AG08396 (cell line): ENCODE measurements around the gene PGP.
A peak's percentile ranks its signal among the peaks of the same experiment; 100 is the strongest.
"Not testable (repeated sequence)": the region's sequence is repeated elsewhere in the genome, so short reads cannot be mapped to it uniquely, and the experiment has no call there.

Experiments
- DNase-seq: peaks from one replicate; pipeline ENCODE4 v3.0.0; 2012; ENCODE audit warnings: low spot score, mixed read lengths

The PGP gene

DNA sequence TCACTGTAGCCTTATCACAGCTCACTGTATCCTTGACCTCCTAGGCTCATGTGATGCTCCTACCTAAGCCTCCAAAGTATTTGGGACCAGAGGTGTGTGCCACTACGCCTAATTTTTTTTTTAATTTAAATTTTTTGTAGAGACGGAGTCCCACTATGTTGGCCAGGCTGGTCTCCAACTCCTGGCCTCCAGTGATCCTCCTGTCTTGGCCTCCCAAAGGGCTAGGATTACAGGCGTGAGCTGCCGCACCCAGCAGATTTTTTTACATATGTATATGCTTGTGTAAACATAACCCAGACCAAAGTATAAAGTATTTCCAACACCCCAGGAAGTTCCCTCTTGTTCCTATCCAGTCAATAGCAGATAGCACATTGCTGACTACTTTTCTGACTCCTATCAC is 1.7 kb upstream of the PGP start:
- no peak for DNase-seq

DNA sequence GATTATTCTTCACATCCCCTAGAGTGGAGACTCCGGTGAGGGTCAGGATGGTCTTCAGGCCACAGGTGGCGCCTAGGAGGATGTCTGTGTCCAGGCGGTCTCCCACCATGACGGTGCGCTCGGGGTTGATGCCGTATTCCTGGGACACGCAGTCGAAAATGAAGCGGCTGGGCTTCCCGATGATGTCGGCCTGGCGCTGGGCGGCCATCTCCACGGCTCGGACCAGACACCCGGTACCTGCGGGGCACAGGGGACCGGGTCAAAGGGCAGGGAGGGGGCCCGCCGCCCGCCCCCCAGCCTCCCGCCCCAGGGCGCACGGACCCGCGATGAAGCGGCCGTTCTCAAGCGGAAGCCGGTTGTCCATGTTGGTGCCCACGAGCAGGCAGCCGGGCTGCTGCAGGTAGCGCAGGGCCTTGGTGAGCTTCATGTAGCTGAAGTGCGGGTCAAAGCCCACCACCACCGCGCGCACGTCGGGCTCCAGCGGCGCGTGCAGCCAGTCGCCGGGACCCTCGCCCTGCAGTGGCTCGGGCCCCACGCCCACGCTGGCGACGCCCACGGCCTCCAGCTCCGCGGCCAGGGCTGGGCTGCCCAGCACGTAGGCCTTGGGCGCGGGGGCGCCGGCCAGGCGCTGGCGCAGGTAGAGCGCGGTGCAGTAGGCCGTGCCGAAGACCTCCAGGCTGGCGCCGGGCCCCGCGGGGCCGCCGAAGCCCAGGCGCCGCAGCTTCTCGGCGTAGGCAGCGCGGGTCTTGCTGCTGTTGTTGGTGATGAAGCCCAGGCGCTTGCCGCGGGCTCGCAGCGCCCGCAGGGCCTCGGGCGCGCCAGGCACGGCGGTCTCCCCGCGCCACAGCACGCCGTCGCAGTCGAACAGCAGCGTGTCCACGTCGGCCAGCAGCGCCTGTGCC is 572 bp downstream of the PGP start:
- no peak for DNase-seq

DNA sequence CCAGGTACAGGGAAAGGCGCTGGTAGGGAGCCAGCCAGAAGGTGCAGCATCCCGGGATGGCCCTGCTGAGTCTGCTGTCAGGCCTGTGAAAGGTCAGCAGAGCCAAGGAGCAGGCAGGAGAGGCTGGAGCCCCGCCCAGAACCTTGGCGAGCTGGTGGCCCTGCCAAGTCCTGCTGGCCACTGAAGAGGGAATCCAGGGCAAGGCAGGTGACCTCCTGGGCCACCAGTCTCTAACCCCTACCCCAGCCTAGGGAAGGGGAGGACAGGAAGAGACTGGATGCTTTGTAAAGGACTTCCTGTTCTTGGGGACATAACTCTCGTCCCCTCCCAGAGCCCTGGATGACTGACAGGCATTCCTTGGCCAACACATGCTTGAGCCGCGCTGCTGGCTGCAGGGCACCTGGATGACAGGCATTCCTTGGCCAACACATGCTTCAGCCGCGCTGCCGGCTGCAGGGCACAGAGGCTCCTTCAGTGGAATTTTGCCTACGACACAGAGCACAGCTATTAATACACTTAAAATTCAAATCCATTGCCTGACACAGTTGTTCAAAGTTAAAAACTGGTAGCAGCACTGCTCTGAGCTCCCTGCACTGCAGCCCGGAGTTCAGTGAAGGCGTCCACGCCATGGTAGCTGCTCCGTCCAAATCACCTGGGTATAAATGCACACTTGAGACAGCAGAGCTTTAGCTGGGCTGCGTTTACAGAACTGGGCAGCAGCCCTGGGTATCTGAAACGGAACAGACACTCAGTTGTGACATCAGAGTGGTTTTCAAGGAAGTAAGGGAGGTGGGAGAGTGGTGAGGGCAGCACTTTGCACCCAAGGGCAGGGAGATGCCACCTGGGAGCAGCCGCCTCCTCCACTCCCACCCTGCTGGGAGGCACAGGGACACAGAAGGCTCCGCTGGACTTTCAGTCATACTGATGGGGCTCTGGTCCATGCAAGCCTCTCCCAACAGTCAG is 2.0 kb downstream of the PGP start:
- no peak for DNase-seq

DNA sequence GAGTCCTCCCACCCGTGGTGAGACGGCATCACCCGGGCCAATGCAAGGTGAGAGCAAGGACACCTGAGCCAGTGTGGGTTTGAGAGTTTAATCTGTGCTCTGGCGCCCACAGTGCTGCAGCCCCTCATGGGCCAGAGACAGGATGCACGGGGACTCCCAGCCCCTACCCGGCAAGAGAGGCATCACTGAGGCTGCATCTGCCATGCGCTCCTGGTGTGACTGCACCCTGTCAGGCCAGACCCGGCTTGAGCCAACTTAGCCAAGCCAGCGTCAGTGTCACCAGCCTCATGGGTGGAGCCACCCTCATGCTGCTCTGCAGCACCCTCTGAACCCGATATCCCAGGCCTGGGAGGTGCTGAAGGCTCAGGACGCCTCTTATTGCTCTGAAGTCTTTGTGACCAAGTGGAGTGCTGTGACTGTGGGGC is 2.7 kb downstream of the PGP start:
- no peak for DNase-seq

DNA sequence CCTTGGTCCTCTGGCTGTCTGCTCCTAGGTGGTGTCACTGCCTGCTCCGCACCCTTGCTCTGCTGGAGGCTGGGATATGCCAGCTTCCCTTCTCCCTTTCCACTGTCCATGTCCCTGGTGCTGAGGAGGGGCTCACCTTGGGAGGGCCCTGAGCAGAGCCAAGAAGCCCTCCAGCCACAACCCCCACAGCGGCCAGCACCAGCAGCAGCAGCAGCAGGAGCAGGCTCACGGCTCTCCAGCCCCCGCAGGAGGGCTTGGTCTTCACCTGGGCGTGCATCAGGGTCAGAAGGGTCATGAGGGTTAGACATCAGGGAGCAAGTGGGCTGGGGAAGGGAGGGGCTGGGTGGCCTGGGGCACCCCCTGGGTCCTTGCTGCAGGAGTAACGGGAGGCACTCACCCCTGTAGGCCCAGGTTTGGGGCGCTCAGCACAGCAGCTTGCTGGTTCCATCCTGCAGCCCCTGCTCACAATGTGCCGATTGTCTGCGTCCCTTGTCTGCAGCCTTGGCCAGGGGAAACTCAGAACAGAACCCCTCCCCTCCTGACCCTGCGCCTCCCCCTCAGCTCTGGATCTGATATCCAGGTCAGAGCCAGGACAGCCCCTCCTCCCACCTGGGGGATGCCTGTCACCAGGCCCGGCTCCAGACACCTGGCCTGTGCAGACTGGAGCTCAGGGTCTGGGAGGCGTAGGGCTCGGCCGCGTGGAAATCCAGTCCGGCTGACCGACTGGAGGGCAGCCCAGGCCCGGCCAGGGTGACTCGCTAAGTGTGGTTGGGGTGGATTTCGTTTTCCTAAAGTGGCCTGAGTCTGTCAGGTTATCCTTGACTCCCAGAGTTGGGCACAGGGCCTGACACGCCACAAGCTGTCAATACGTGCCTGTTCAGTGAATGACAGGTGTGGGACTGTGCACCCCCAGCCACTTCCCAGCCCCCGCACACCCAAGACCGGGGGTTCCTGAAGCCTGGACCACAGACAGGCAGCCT is 4.0 kb downstream of the PGP start, which contains the start of gene BRICD5:
TSS of gene BRICD5 (minus strand) at position 478 of the 980 bp plus-strand sequence. CDS start at position 448, 30 bp downstream.
- DNase-seq: no peak

DNA sequence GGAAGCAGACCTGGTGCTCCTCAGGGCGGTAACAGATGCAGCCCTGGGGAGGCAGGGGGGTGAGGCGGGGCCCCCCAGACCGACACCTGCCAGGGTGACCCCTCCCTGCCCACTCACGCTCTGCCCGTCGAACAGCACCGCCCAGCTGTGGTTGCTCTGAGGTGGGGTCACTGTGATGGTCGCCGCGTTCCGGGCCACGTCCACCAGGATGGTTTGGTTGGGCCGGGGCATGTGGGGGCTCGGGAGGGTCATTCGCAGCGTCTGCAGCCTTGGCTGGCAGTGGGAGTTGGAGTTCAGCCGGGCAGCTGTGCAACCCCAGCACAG is 4.7 kb downstream of the PGP start:
- no peak for DNase-seq

DNA sequence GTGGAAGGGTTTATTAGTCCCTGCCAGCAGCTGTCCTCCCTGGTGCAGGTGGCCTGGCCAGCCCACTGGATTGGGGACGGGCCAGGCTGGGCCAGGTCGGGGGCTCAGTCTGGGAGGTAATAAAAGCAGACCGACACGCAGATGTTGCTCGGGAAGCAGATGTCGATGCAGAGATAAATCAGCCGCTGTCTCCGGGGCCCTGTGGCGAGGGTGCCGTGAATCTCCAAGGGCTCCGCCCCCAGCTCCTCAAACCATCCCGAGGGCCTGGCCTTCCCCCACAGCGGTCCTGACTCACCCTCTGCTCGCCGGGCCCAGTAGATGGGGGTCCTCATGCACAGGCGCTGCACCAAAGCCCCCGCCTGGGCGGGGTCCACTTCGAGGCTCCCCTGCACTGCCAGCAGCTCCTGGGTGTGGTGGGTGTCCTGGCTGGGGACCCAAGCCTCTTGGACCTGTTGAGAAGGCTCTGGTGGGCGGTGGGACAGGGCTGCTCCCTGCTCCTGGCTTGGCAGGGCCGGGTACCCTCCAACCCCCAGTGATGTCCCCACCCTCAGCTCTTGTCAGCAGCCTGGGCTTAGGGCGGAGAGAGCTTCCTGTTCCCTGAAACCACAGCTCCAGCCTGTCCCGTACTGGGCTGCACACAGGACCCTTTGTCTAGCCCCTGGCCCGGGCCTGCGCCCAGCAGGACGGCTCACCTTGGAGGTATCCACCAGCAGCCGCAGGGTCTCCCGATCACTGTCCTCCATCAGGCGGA is 5.2 kb downstream of the PGP start:
- DNase-seq: no peak

DNA sequence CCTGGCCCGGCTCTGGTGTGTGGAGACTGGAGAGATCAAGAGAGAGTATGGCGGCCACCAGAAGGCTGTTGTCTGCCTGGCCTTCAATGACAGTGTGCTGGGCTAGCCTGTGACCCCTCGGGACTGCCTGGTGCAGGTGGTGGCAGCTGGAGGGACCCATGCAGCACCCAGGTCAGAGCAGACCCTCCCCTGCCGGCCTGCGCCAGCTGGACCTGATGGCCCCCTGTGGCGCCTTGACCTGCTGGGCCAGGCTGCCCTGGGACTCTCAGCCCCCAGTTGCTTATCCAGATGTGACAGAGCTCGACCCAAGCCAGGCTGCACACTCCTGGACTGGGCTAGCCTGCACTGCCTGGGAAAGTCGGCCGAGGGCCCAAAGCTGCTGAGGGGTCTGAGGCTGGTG is 5.9 kb downstream of the PGP start:
- DNase-seq: no peak

DNA sequence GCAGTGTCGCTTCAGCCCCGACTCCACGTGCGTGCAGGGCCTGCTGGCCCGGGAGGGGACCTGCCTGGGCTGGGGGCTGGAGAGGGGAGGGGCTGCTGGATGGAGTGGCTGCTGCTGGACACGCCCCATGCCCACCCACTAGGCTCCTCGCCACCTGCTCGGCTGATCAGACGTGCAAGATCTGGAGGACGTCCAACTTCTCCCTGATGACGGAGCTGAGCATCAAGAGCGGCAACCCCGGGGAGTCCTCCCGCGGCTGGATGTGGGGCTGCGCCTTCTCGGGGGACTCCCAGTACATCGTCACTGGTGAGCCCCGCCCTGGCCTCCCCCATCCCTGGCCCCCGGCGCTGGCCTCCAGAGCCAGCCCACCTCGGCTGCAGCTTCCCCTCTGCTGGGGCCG is 6.3 kb downstream of the PGP start:
- DNase-seq: no peak

DNA sequence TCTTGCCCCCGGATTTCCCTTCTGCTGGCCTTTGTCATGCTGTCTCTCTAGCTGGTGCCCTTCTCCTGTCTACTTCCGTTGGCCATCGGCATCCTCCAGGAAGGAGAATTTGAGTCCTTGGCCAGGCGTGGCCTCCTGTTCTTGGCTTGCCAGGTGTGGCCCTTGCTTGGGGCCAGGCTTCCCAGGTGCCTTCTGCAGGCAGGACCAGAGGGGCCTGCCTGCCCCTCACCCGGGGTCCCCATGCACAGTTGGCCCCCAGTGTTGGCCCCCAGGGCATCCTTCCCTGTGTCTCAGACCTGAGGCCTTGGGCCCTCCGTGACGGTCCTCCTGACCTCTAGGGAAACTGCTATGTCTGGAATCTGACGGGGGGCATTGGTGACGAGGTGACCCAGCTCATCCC is 6.8 kb downstream of the PGP start:
- DNase-seq: no peak

DNA sequence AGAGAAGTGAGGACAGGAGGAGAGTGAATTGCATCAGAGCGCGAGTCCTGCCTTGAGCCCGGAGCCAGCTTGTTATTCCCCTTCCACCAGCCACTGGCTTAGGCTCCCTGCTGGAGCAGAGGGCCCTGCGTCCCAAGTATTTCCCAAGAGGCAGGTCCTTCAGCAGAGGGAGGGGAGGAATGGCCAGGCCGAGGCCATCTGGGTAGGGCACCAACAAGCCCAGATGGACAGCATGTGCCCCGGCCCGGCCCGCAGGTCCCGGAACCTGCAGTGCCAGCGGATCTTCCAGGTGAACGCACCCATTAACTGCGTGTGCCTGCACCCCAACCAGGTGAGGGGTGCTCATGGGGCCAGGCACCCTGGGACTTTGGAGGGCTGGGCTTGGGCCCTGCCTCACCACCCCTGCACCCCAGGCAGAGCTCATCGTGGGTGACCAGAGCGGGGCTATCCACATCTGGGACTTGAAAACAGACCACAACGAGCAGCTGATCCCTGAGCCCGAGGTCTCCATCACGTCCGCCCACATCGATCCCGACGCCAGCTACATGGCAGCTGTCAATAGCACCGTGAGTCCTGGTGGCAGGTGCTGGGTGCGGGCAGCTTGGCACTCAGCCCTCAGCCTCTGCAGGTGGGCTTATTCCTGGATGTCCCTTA is 7.7 kb downstream of the PGP start:
- no peak for DNase-seq

DNA sequence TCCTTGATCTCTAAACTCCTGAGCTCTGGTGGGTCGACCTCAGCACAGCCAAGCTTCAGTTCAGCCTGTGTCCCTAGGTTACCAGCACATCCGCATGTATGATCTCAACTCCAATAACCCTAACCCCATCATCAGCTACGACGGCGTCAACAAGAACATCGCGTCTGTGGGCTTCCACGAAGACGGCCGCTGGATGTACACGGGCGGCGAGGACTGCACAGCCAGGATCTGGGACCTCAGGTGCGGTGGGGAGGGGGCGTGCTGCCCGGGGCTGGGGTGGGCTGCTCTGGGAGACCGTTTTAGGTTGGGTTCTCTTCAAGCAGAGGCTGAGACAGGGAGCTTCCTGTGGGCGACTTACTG is 8.2 kb downstream of the PGP start:
- DNase-seq: no peak

DNA sequence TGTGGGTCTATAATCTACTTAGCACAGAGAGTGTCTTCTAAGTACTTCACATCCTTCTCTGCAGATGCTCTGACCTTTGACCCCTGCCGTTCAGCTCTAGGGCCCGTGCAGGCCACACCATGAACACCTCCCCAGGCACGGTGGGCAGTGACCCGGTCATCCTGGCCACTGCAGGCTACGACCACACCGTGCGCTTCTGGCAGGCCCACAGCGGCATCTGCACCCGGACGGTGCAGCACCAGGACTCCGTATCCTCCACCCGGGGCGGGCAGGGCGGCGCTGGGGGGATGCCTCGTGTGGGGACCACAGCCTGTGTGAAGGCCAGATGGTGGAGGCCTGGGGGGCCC is 8.7 kb downstream of the PGP start:
- no peak for DNase-seq

DNA sequence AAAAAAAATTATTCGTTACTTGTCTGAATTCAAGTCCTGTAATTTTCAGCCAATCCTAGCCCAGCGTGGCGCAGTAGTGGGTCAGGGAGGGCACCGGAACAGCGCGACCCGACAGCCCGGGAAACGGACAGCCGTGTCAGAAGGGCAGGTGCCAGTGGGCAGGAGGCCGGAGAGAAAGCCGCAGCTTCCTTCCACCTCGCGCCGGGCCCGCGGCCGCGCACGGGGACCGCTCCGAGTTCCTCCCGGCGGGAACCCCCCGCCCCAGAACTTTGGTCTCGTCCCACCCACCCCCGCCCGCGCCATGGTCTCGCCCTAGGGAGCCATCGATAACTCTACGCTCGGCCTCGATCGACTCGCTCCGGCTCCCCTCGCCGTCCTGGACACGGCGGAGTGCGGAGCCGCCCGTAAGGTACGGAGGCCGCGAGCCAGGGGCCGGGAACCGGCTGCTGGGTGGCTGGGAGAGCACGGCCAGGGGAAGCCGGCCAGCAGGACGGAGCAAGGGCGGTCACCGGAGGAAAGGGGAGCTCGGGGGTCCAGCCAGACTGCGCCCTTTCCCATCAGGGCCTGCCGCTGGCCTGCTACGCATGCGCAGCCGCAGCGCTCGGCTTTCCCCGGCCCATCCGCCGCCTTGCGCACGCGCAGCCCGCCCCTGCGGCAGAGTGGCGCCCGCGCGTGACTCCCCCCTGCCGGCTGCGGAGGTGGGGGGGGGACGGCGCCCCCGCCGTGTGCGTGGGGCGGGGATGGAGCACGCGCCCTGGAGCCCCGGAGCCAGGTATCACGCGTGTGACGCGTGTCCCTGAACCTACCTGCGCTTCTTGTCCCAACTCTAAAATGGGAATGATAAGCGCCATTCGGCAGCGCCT is 9.3 kb downstream of the PGP start, which contains the start of gene MLST8:
TSS of gene MLST8 (plus strand) at position 351 of the 863 bp plus-strand sequence. CDS start 632 bp downstream, outside the sequence.
- DNase-seq: peak; percentile 100

DNA sequence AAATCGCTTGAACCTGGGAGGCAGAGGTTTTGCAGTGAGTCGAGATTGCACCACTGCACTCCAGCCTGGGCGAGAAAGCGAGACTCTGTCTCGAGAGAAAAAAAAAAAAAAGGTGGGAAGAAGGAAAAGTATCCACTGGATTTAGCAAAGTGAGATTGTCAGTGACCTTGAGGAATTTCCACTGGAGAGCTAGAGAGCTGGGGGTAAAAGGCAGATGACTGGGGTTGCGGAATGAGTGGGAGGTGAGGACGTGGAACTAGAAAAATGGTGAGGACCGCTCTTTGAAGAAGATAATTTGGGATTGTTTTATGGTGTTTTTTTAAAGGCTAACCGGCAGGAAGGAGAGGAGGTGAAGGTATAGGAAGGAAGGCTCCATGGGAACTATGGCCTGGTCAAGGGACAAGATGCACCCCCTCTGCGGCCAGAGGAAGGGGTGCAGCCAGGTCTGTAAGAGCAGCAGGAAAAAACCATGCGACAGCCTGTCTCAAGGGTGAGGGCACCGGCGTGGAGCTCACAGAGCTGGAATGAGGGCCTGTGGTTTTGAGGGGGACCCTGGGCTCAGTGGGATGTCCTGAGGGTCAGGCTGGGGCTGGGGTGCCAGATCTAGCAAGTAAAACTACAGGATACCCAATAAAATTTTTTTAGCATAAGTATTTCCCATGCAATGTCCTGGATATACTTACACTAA is 10.1 kb downstream of the PGP start:
- DNase-seq: no peak

DNA sequence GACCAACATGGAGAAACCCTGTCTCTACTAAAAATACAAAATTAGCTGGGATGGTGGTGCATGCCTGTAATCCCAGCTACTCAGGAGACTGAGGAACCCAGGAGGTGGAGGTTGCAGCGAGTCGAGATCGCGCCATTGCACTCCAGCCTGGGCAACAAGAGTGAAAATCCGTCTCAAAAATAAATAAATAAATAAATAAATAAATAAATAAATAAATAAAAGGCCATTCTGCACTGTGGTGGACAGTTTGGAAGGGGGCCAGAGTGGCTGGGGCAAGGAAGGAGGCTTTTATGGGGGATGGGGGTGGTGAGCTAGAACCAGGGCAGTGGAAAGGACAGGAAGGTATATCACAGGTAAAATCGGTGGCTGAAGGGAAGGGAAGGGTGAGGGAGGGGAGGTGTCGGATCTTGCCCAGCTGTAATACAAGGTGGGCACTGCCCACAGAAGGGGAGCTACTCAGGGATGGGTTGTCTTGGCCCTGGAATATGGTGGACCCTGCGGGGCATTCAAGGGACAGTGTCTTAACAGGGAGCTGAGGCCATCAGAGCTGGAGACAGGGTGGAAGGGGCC is 11.4 kb downstream of the PGP start:
- DNase-seq: not testable (repeated sequence)

DNA sequence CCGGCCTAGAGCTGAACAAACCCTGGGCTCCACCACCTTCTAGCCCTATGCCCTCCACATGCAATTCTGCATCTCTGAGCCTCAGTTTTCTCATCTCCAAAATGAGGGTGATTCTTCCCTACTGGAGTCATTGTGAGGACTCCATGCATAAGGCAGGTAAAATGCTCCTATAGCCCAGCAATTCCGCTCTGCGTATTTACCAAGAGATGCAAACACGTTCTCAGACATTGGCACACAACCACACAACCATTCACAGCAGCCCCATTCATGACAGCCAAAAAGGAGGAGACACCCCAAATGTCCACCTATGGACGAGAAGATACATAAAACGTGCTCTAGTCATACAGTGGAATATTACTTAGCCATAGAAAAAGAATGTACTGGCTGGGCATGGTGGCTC is 14.3 kb downstream of the PGP start:
- no peak for DNase-seq

DNA sequence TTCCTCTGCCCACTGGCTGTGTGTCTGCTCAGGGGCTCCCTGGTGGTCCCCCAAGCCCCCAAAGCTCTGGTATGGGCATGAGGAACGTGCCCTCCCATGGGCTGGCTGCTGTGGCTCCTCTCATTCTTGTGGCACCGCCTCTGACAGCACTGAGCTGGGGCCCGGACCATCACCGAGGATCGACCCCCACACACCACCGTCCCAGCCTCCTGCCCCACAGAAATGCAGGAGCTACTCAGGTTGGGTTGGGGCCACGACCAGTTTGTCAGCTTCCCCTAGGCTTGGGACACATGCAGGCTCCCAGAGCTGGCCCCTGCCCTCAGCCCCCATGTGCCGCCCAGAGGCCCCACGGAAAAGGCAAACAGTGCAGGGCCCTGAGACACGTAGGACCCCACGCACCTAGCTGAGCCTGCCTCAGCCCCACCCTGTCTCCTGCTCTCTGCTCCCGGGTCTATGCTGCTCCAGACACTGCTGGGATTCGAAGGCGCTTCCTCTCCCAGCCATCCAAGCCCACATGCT is 15.0 kb downstream of the PGP start:
- no peak for DNase-seq
